H9 (cell line): ENCODE measurements around the gene ANKH. TPM values are rescaled to one million over a fixed set of nuclear protein-coding genes. Genes with fewer than 3 reads are reported as not detected.

Source experiments
- DNase-seq: peaks from one replicate; pipeline ENCODE4 v3.0.0-alpha.2; 2017
- H2AFZ ChIP-seq: one replicate; pipeline ENCODE4 v1.6.1; 2013; ENCODE audit warnings: mild to moderate bottlenecking, low read length, control low read depth, moderate library complexity
- H2AK5ac ChIP-seq: 2 replicates; pipeline ENCODE4 v1.6.1; 2013; ENCODE audit warnings: low read length, control low read depth, mixed read lengths; ENCODE audit not compliant: insufficient read length
- H2BK120ac ChIP-seq: one replicate; pipeline ENCODE4 v1.6.1; 2013; ENCODE audit warnings: low read depth, mild to moderate bottlenecking, low read length, control low read depth, inconsistent platforms; ENCODE audit not compliant: poor library complexity, severe bottlenecking
- H2BK12ac ChIP-seq: 2 replicates; pipeline ENCODE4 v1.6.1; 2013; ENCODE audit warnings: low read length, control low read depth, mixed read lengths, low read depth; ENCODE audit not compliant: insufficient read length
- H2BK15ac ChIP-seq: 2 replicates; pipeline ENCODE4 v1.6.1; 2013; ENCODE audit warnings: low read depth, low read length, control low read depth
- H2BK20ac ChIP-seq: one replicate; pipeline ENCODE4 v1.6.1; 2013; ENCODE audit warnings: low read depth, mild to moderate bottlenecking, low read length, control low read depth, inconsistent platforms; ENCODE audit not compliant: poor library complexity, severe bottlenecking
- H2BK5ac ChIP-seq: 2 replicates; pipeline ENCODE4 v1.6.1; 2013; ENCODE audit warnings: low read length, control low read depth, mixed read lengths; ENCODE audit not compliant: insufficient read length
- H3K14ac ChIP-seq: 2 replicates; pipeline ENCODE4 v1.6.1; 2013; ENCODE audit warnings: low read length, control low read depth; ENCODE audit not compliant: insufficient read depth
- H3K18ac ChIP-seq: 2 replicates; pipeline ENCODE4 v1.6.1; 2013; ENCODE audit warnings: low read depth, mild to moderate bottlenecking, mixed read lengths, low read length, control low read depth; ENCODE audit not compliant: insufficient read length
- H3K23ac ChIP-seq: 2 replicates; pipeline ENCODE4 v1.6.1; 2013; ENCODE audit warnings: low read length, control low read depth, mixed read lengths, low read depth; ENCODE audit not compliant: insufficient read length
- H3K23me2 ChIP-seq: 2 replicates; pipeline ENCODE4 v1.6.1; 2013; ENCODE audit warnings: low read depth, mild to moderate bottlenecking, mixed read lengths, low read length, control low read depth; ENCODE audit not compliant: insufficient read length, poor library complexity, severe bottlenecking
- H3K27ac ChIP-seq: 2 replicates; pipeline ENCODE4 v1.5.1; 2013; ENCODE audit warnings: low read length, control low read depth, mixed read lengths, low read depth; ENCODE audit not compliant: insufficient read length
- H3K27me3 ChIP-seq: 2 replicates; pipeline ENCODE4 v1.6.1; 2013; ENCODE audit warnings: low read length, control low read depth, inconsistent platforms; ENCODE audit not compliant: insufficient read depth
- H3K4ac ChIP-seq: 2 replicates; pipeline ENCODE4 v1.6.1; 2013; ENCODE audit warnings: low read depth, mild to moderate bottlenecking, control low read depth, inconsistent platforms, low read length, moderate library complexity
- H3K4me1 ChIP-seq: 2 replicates; pipeline ENCODE4 v1.6.1; 2013; ENCODE audit warnings: low read length, control low read depth, inconsistent platforms; ENCODE audit not compliant: insufficient read depth
- H3K4me2 ChIP-seq: 2 replicates; pipeline ENCODE4 v1.6.1; 2013; ENCODE audit warnings: low read length, control low read depth, mixed read lengths; ENCODE audit not compliant: insufficient read length, insufficient read depth
- H3K56ac ChIP-seq: 2 replicates; pipeline ENCODE4 v1.6.1; 2013; ENCODE audit warnings: low read depth, mild to moderate bottlenecking, mixed read lengths, low read length, control low read depth; ENCODE audit not compliant: insufficient read length
- H3K79me1 ChIP-seq: 2 replicates; pipeline ENCODE4 v1.6.1; 2013; ENCODE audit warnings: low read depth, mild to moderate bottlenecking, moderate library complexity, low read length, control low read depth, inconsistent platforms; ENCODE audit not compliant: insufficient read depth, poor library complexity, severe bottlenecking
- H3K79me2 ChIP-seq: 2 replicates; pipeline ENCODE4 v1.6.1; 2013; ENCODE audit warnings: low read length, control low read depth, inconsistent platforms; ENCODE audit not compliant: insufficient read depth
- H3K9ac ChIP-seq: 2 replicates; pipeline ENCODE4 v1.6.1; 2013; ENCODE audit warnings: low read length, control low read depth, mixed read lengths; ENCODE audit not compliant: insufficient read length; ENCODE audit errors: extremely low read depth
- H3K9me3 ChIP-seq: one replicate; pipeline ENCODE4 v1.6.1; 2013; ENCODE audit warnings: low read depth, low read length, inconsistent platforms; ENCODE audit not compliant: control insufficient read depth
- H3T11ph ChIP-seq: one replicate; pipeline ENCODE4 v1.6.1; 2013; ENCODE audit warnings: mild to moderate bottlenecking, low read length, control low read depth, inconsistent platforms
- H4K20me1 ChIP-seq: one replicate; pipeline ENCODE4 v1.6.1; 2013; ENCODE audit not compliant: control insufficient read depth, insufficient read length, insufficient read depth
- H4K5ac ChIP-seq: 2 replicates; pipeline ENCODE4 v1.6.1; 2013; ENCODE audit warnings: low read depth, mild to moderate bottlenecking, mixed read lengths, low read length, control low read depth; ENCODE audit not compliant: insufficient read length
- H4K8ac ChIP-seq: replicated peaks from 2 replicates; pipeline ENCODE4 v1.6.1; 2013; ENCODE audit warnings: low read length, control low read depth, mixed read lengths, low read depth; ENCODE audit not compliant: insufficient read length
- H4K91ac ChIP-seq: 2 replicates; pipeline ENCODE4 v1.6.1; 2013; ENCODE audit warnings: low read depth, mild to moderate bottlenecking, moderate library complexity, mixed read lengths, low read length, control low read depth; ENCODE audit not compliant: insufficient read length
- H3K27ac Mint-ChIP-seq, 3 experiments: 2 replicates in 2 of 3; 3 replicates in 1 of 3; pipeline ENCODE4 v1.8.0; 2020 to 2021; ENCODE audit warnings: mixed read lengths in 3 of 3, mild to moderate bottlenecking in 1 of 3, moderate library complexity in 1 of 3
- H3K27me3 Mint-ChIP-seq: 2 replicates; pipeline ENCODE4 v1.8.0; 2021; ENCODE audit warnings: low read depth, mild to moderate bottlenecking, moderate library complexity, mixed read lengths
- H3K36me3 Mint-ChIP-seq, 3 experiments: 2 replicates in 2 of 3; 3 replicates in 1 of 3; pipeline ENCODE4 v1.8.0; 2020 to 2021; ENCODE audit warnings: low read depth in 3 of 3, mixed read lengths in 3 of 3; ENCODE audit not compliant: insufficient read depth in 1 of 3
- H3K4me1 Mint-ChIP-seq, 2 experiments: 2 replicates each; pipeline ENCODE4 v1.8.0; 2020; ENCODE audit warnings: mixed read lengths in 2 of 2
- H3K4me3 Mint-ChIP-seq, 2 experiments: 2 replicates in 1 of 2; 3 replicates in 1 of 2; pipeline ENCODE4 v1.8.0; 2020 to 2021; ENCODE audit warnings: mild to moderate bottlenecking in 2 of 2, mixed read lengths in 2 of 2, moderate library complexity in 1 of 2
- H3K9me3 Mint-ChIP-seq, 2 experiments: 2 replicates in 1 of 2; 3 replicates in 1 of 2; pipeline ENCODE4 v1.8.0; 2020; ENCODE audit warnings: mild to moderate bottlenecking in 2 of 2, mixed read lengths in 2 of 2, moderate library complexity in 1 of 2
- WGBS: extraction: QIAGEN DNeasy Blood & Tissue Kit; methylation state at CpG from one replicate; pipeline ENCODE4 v1.1.7; 2013; ENCODE audit warnings: missing lambda C conversion rate, low lambda C conversion rate, mixed read lengths; ENCODE audit not compliant: insufficient read length; ENCODE audit errors: extremely low coverage; 5-methylcytosine and 5-hydroxymethylcytosine counted together
- total RNA-seq: library from RNA; stranded (reverse); gene quantifications from 2 replicates; pipeline ENCODE4 v1.2.1, GENCODE V29; 2021
- TF ChIP-seq, protein P1 (sequence below): fragments of 200-600 bp; sonication (generic); conservative IDR thresholded peaks from 3 replicates; pipeline ENCODE4 v1.8.0; 2021; ENCODE audit warnings: antibody characterized with exemption, mild to moderate bottlenecking

The ANKH gene
- total RNA-seq, 1 experiment from 2014 or later = 9.6 TPM

DNA sequence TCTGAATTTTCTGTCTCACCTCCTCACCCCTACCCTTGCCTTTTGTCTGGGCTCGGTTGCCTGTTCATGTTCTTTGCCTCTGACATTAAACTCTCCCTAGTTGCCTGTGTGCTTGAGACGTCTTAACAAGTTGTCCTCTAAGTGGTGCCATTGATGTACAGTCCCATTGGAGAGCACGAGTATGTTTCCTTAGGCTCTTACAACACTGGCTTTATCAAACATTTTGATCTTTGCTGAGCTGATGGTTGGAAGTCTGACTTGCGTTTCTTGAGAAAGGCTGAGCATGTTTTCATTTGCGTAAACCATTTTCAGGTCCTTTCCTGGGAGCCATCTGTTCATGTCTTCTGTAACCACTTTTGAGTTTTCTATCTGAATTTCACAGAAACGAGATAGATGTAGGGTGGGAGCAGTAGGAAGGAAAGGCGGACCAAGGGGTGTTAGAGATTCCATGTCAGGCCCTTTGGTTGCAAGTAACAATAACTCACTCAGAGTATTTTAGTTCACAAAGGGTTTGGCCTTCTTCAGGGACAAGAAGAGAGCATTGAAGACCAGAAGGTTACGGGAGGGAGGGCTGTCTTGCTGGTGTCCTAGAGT is 171.7 kb downstream of the ANKH start:
- Histone ChIP-seq H3K4ac (no peak overlapping the region), H3T11ph (no peak overlapping the region), H2AFZ (no peak overlapping the region), H3K9ac (no peak overlapping the region), H2BK12ac (no peak overlapping the region), H3K79me2 (no peaks in the 10 kb centered on the region), H2BK15ac (no peak overlapping the region), H4K20me1 (peaks cover 2% of the 10 kb centered on the region), H2BK120ac (no peak overlapping the region), H2BK5ac (no peak overlapping the region), H2BK20ac (no peak overlapping the region), H2AK5ac (no peak overlapping the region), H3K18ac (no peak overlapping the region), H3K79me1 (no peaks in the 10 kb centered on the region), H3K14ac (no peak overlapping the region), H3K23me2 (no peaks in the 10 kb centered on the region), H3K27ac (no peak overlapping the region), H4K5ac (no peak overlapping the region), H3K9me3 (no peaks in the 10 kb centered on the region), H3K4me1 (0 out of 2 replicates have a peak, but pooled peaks cover 2% of the 10 kb centered on the region), H3K56ac (no peak overlapping the region), H4K8ac (no peak overlapping the region), H3K4me2 (no peak overlapping the region), H4K91ac (no peak overlapping the region), H3K23ac (no peak overlapping the region), H3K27me3 (no peaks in the 10 kb centered on the region)
- TF ChIP-seq, protein P1, sequence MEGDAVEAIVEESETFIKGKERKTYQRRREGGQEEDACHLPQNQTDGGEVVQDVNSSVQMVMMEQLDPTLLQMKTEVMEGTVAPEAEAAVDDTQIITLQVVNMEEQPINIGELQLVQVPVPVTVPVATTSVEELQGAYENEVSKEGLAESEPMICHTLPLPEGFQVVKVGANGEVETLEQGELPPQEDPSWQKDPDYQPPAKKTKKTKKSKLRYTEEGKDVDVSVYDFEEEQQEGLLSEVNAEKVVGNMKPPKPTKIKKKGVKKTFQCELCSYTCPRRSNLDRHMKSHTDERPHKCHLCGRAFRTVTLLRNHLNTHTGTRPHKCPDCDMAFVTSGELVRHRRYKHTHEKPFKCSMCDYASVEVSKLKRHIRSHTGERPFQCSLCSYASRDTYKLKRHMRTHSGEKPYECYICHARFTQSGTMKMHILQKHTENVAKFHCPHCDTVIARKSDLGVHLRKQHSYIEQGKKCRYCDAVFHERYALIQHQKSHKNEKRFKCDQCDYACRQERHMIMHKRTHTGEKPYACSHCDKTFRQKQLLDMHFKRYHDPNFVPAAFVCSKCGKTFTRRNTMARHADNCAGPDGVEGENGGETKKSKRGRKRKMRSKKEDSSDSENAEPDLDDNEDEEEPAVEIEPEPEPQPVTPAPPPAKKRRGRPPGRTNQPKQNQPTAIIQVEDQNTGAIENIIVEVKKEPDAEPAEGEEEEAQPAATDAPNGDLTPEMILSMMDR = no peak
- H3K4me3 Mint-ChIP-seq = no peak overlapping the region
- no peak for DNase-seq
- peak overlapping the region in 1 of 3 experiments; percentile 6; a peak in 2 of 7 replicates for H3K27ac Mint-ChIP-seq
- WGBS = no CpG with 5 or more reads among the region's 8 CpGs
- H3K9me3 Mint-ChIP-seq = no peaks in the 10 kb centered on the region
- no peaks in the 10 kb centered on the region for H3K27me3 Mint-ChIP-seq
- H3K4me1 Mint-ChIP-seq = peaks cover 16 to 19% of the 10 kb centered on the region in 2 experiments
- peaks cover 9 to 48% (median 14%) of the 10 kb centered on the region in 3 experiments; a peak in 6 of 7 replicates for H3K36me3 Mint-ChIP-seq
